GM18861 (cell line): ENCODE data around the gene NEK8.
"Not testable (repeated sequence)": the region's sequence is repeated elsewhere in the genome, so short reads cannot be mapped to it uniquely, and the experiment has no call there.

Experiments
- ATAC-seq: cut with Tn5 transposase; IDR thresholded peaks from one replicate; pipeline ENCODE4 v1.9.1; 2021; ENCODE audit not compliant: unreplicated experiment

The NEK8 gene

GRCh38 chr17:28760601-28761562, 32.3 kb downstream of the NEK8 start:
- no peak for ATAC-seq

GRCh38 chr17:28763137-28763799, 34.7 kb downstream of the NEK8 start:
- ATAC-seq = no peak

- no peak for ATAC-seq
Measured at GRCh38 chr17:28763804-28764266, 35.2 kb downstream of the NEK8 start.

- no peak for ATAC-seq
Measured at GRCh38 chr17:28765038-28765437, 36.5 kb downstream of the NEK8 start.

- no peak for ATAC-seq
Measured at GRCh38 chr17:28773736-28774135, 45.1 kb downstream of the NEK8 start.

- no peak for ATAC-seq
Measured at GRCh38 chr17:28774206-28774605, 45.6 kb downstream of the NEK8 start.

GRCh38 chr17:28777178-28777577, 48.6 kb downstream of the NEK8 start:
- no peak for ATAC-seq

GRCh38 chr17:28779601-28780000, 51.0 kb downstream of the NEK8 start:
- not testable (repeated sequence) for ATAC-seq

GRCh38 chr17:28783161-28783560, 54.6 kb downstream of the NEK8 start:
- ATAC-seq = no peak

GRCh38 chr17:28788100-28788499, 59.5 kb downstream of the NEK8 start:
- ATAC-seq = no peak
